Neural progenitor cell (in vitro differentiated cells): Measurements from ENCODE around the gene USP34. TPM values are rescaled to one million over a fixed set of nuclear protein-coding genes. Genes with fewer than 3 reads are reported as not detected.

Experiments used
- DNase-seq: peaks from one replicate; pipeline ENCODE4 v3.0.0-alpha.2; 2016; ENCODE audit warnings: low spot score
- H2AFZ ChIP-seq: fragments of 200-600 bp; sonication (generic); replicated peaks from 2 replicates; pipeline ENCODE4 v1.6.1; 2016; ENCODE audit warnings: antibody characterized with exemption
- H3F3A ChIP-seq: fragments of 200-600 bp; sonication (generic); 2 replicates; pipeline ENCODE4 v1.6.1; 2016; ENCODE audit warnings: antibody characterized with exemption, low read depth
- H3K27ac ChIP-seq: fragments of 200-600 bp; sonication (generic); 2 replicates; pipeline ENCODE4 v1.5.1; 2016; ENCODE audit warnings: mild to moderate bottlenecking
- H3K27me3 ChIP-seq: fragments of 200-600 bp; sonication (generic); 2 replicates; pipeline ENCODE4 v1.6.1; 2016; ENCODE audit warnings: mild to moderate bottlenecking, moderate library complexity
- H3K36me3 ChIP-seq: fragments of 200-600 bp; sonication (generic); 2 replicates; pipeline ENCODE4 v1.5.1; 2016
- H3K4me1 ChIP-seq: fragments of 200-600 bp; sonication (generic); 2 replicates; pipeline ENCODE4 v1.6.1; 2016; ENCODE audit warnings: mixed run types
- H3K4me2 ChIP-seq: fragments of 200-600 bp; sonication (generic); 2 replicates; pipeline ENCODE4 v1.6.1; 2016
- H3K4me3 ChIP-seq: fragments of 200-600 bp; sonication (generic); 2 replicates; pipeline ENCODE4 v1.5.1; 2016
- H3K79me2 ChIP-seq: fragments of 200-600 bp; sonication (generic); 2 replicates; pipeline ENCODE4 v1.6.1; 2016; ENCODE audit warnings: low read depth
- H3K9ac ChIP-seq: fragments of 200-600 bp; sonication (generic); 2 replicates; pipeline ENCODE4 v1.6.1; 2016
- H3K9me3 ChIP-seq: fragments of 200-600 bp; sonication (generic); 2 replicates; pipeline ENCODE4 v1.5.1; 2016; ENCODE audit warnings: low read depth
- H4K20me1 ChIP-seq: fragments of 200-600 bp; sonication (generic); 2 replicates; pipeline ENCODE4 v1.6.1; 2016; ENCODE audit warnings: low read depth
- H3K27ac Mint-ChIP-seq: 3 replicates; pipeline ENCODE4 v1.8.0; 2021; ENCODE audit warnings: mixed read lengths
- H3K27me3 Mint-ChIP-seq: 2 replicates; pipeline ENCODE4 v1.8.0; 2022; ENCODE audit warnings: low read depth, mild to moderate bottlenecking, inconsistent platforms, moderate library complexity, mixed read lengths; ENCODE audit not compliant: insufficient read depth
- H3K36me3 Mint-ChIP-seq: 3 replicates; pipeline ENCODE4 v1.8.0; 2021; ENCODE audit warnings: mixed read lengths
- H3K4me1 Mint-ChIP-seq: 3 replicates; pipeline ENCODE4 v1.8.0; 2021; ENCODE audit warnings: mixed read lengths
- H3K4me3 Mint-ChIP-seq: 3 replicates; pipeline ENCODE4 v1.8.0; 2021; ENCODE audit warnings: mild to moderate bottlenecking, moderate library complexity, mixed read lengths
- H3K9me3 Mint-ChIP-seq: 3 replicates; pipeline ENCODE4 v1.8.0; 2020; ENCODE audit warnings: mixed read lengths
- CTCF ChIP-seq: fragments of 200-600 bp; sonication (generic); IDR thresholded peaks from 2 replicates; pipeline ENCODE4 v1.5.1; 2017; ENCODE audit warnings: antibody characterized with exemption, mild to moderate bottlenecking
- EZH2 ChIP-seq: fragments of 200-600 bp; sonication (generic); IDR thresholded peaks from 2 replicates; pipeline ENCODE4 v1.6.1; 2017; ENCODE audit warnings: antibody characterized with exemption, mild to moderate bottlenecking, moderate library complexity
- EZH2phosphoT487 ChIP-seq: fragments of 200-600 bp; sonication (generic); IDR thresholded peaks from 2 replicates; pipeline ENCODE4 v1.6.1; 2017; ENCODE audit warnings: antibody characterized with exemption
- total RNA-seq: library from RNA; depleted of rRNA; stranded (reverse); fragments of >200 nt; gene quantifications from 2 replicates; pipeline ENCODE4 v1.2.3, GENCODE V29; 2015; ENCODE audit warnings: low replicate concordance

The USP34 gene
- 106 and 162 TPM in 2 replicates for total RNA-seq

- H4K20me1 ChIP-seq, result peaks cover 30% of the 10 kb centered on the region
- Mint-ChIP-seq H3K4me1 (peaks cover 20% of the 10 kb centered on the region), H3K27me3 (no peaks in the 10 kb centered on the region), H3K27ac (peak within 1 kb of the TSS; percentile 97), H3K9me3 (no peaks in the 10 kb centered on the region), H3K4me3 (peak within 1 kb of the TSS; percentile 96), H3K36me3 (peaks cover 9% of the 10 kb centered on the region)
- peak within 1 kb of the TSS; percentile 90 for H3K4me3 ChIP-seq
- peak within 1 kb of the TSS; percentile 83 for H2AFZ ChIP-seq
- H3K9ac ChIP-seq, result peak within 1 kb of the TSS; percentile 85
- peaks cover 16% of the 10 kb centered on the region for H3K4me1 ChIP-seq
- no peaks in the 10 kb centered on the region for H3K36me3 ChIP-seq
- peaks cover 62% of the 10 kb centered on the region for H3K79me2 ChIP-seq
- H3K9me3 ChIP-seq, result no peaks in the 10 kb centered on the region
- H3F3A ChIP-seq, result peaks cover 48% of the 10 kb centered on the region
- TF ChIP-seq EZH2 (no peak), EZH2phosphoT487 (no peak), CTCF (no peak)
- H3K27ac ChIP-seq, result peak within 1 kb of the TSS; percentile 95
- no peaks in the 10 kb centered on the region for H3K27me3 ChIP-seq
- peak within 1 kb of the TSS; percentile 99 for H3K4me2 ChIP-seq
- DNase-seq, result peak; percentile 97
These were observed at the start of gene USP34 for GRCh38 chr2:61470965-61471904. Gene USP34 (minus strand): TSS chr2:61471087. CDS start chr2:61470692, 395 bp downstream.

DNA sequence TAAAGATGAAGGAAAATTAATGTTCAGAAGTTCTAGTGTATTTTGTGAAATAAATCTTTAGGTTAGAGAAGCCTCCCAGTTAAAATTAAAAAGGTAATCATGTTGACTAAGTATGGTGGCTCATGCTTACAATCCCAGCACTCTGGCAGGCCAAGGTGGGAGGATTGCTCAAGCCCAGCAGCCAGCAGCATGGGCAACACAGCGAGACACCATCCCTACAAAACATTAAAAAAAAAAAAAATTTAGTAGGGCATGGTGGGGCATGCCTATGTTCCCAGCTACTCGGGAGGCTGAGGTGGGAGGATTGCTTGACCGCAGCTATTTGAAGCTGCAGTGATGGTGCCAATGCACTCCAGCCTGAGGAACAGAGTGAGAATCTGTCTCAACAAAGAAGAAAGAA is 49.4 kb upstream of the USP34 start:
- H3F3A ChIP-seq, result peaks cover 26% of the 10 kb centered on the region
- H3K27me3 Mint-ChIP-seq, result peaks cover 2% of the 10 kb centered on the region
- H3K4me3 Mint-ChIP-seq, result no peak overlapping the region
- H3K27me3 ChIP-seq, result no peaks in the 10 kb centered on the region
- peaks cover 51% of the 10 kb centered on the region for H3K36me3 ChIP-seq
- H3K4me3 ChIP-seq, result no peak overlapping the region
- H3K27ac Mint-ChIP-seq, result no peak overlapping the region
- H3K4me1 Mint-ChIP-seq, result no peaks in the 10 kb centered on the region
- peak overlapping the region; percentile 1 for H3K27ac ChIP-seq
- DNase-seq, result no peak
- TF ChIP-seq CTCF, result no peak
- no peak for TF ChIP-seq EZH2
- no peak for TF ChIP-seq EZH2phosphoT487
- peaks cover 94% of the 10 kb centered on the region for H4K20me1 ChIP-seq
- peaks cover 29% of the 10 kb centered on the region for H3K36me3 Mint-ChIP-seq
- no peaks in the 10 kb centered on the region for H3K9me3 ChIP-seq
- no peaks in the 10 kb centered on the region for H3K9me3 Mint-ChIP-seq
- no peak overlapping the region for H3K9ac ChIP-seq
- no peak overlapping the region for H2AFZ ChIP-seq
- H3K79me2 ChIP-seq, result peaks cover 100% of the 10 kb centered on the region
- no peak overlapping the region for H3K4me2 ChIP-seq
- peaks cover 3% of the 10 kb centered on the region for H3K4me1 ChIP-seq

GRCh38 chr2:61512768-61513398 is 42.0 kb upstream of the USP34 start:
- no peaks in the 10 kb centered on the region for H3K9me3 ChIP-seq
- DNase-seq, result peak; percentile 26
- H3K79me2 ChIP-seq, result peaks cover 100% of the 10 kb centered on the region
- H3K4me1 Mint-ChIP-seq, result no peaks in the 10 kb centered on the region
- peaks cover 38% of the 10 kb centered on the region for H3K36me3 ChIP-seq
- no peaks in the 10 kb centered on the region for H3K9me3 Mint-ChIP-seq
- peak overlapping the region; percentile 50 for H3K27ac ChIP-seq
- no peaks in the 10 kb centered on the region for H3K27me3 ChIP-seq
- peaks cover 20% of the 10 kb centered on the region for H3F3A ChIP-seq
- H3K27me3 Mint-ChIP-seq, result peaks cover 2% of the 10 kb centered on the region
- H3K4me1 ChIP-seq, result peaks cover 4% of the 10 kb centered on the region
- no peak overlapping the region for H2AFZ ChIP-seq
- no peak overlapping the region for H3K4me2 ChIP-seq
- H4K20me1 ChIP-seq, result peaks cover 99% of the 10 kb centered on the region
- H3K36me3 Mint-ChIP-seq, result peaks cover 40% of the 10 kb centered on the region
- H3K9ac ChIP-seq, result no peak overlapping the region
- no peak overlapping the region for H3K4me3 ChIP-seq
- no peak overlapping the region for H3K27ac Mint-ChIP-seq
- TF ChIP-seq EZH2phosphoT487 (no peak), CTCF (no peak), EZH2 (no peak)
- H3K4me3 Mint-ChIP-seq, result no peak overlapping the region
